Lower lobe of right lung (tissue), 2 donors: Measurements from ENCODE around the gene UTP20. TPM values are rescaled to one million over a fixed set of nuclear protein-coding genes. Genes with fewer than 3 reads are reported as not detected.

ENCODE experiments used
- ATAC-seq, 2 donors: fragments of 200-7000 bp; cut with Tn5 transposase; one replicate each; pipeline ENCODE4 v1.9.1; 2020 to 2022; ENCODE audit warnings: mild to moderate bottlenecking in 2 of 2, moderate library complexity in 2 of 2
- DNase-seq: peaks from one replicate; pipeline ENCODE4 v3.0.0-alpha.2; 2020
- H3K27ac ChIP-seq: fragments of 200-600 bp; one replicate; pipeline ENCODE4 v1.8.0; 2022
- H3K27me3 ChIP-seq: fragments of 200-600 bp; one replicate; pipeline ENCODE4 v1.8.0; 2022; ENCODE audit warnings: low read depth
- H3K36me3 ChIP-seq: fragments of 200-600 bp; one replicate; pipeline ENCODE4 v1.8.0; 2022; ENCODE audit warnings: mild to moderate bottlenecking
- H3K4me1 ChIP-seq: fragments of 200-600 bp; one replicate; pipeline ENCODE4 v1.8.0; 2022
- H3K4me3 ChIP-seq: fragments of 200-600 bp; one replicate; pipeline ENCODE4 v1.8.0; 2022; ENCODE audit warnings: mild to moderate bottlenecking
- H3K9me3 ChIP-seq: fragments of 200-600 bp; one replicate; pipeline ENCODE4 v1.8.0; 2022
- CTCF ChIP-seq: fragments of 200-600 bp; IDR thresholded peaks from one replicate; pipeline ENCODE4 v1.8.0; 2022; ENCODE audit warnings: antibody characterized with exemption, mild to moderate bottlenecking
- intact Hi-C: fragments of 100-400 bp; cut with DNase I; formaldehyde crosslinking; loops from one replicate; pipeline ENCODE4 v1.11.0; 2022
- total RNA-seq: library from RNA; stranded (reverse); fragmentation: NEBNext Ultra II Directional; extraction: Animal tissue kit (Norgen Biotek cat#: 25700); gene quantifications from one replicate; pipeline ENCODE4 v1.2.1, GENCODE V29; 2021
- donor health status: DM: no; HTN: yes; CAD: no; lungs with severe emphysema.

The UTP20 gene
- total RNA-seq, 1 donor from 2014 or later = 16.1 TPM

DNA sequence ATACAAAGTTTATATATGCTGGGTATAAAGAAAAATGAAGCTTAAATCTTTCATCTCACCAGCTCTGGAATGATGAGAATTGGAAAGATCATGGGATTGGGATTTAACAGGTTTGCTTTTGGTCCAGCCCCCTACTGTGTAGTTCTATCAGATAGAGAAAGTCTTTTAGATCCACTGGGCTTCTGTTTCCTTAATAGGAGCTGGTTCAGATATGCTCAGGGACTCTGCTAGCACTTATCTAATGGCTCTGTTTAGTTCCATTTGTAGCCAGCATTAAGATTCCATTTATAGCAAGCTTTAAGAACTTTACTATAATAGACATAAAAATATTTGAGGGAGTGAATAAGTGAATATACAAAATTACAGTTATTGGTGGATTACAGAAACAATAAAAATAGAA, 42.6 kb downstream of the UTP20 start:
- intact Hi-C loops = no loop called here
- Histone ChIP-seq H3K27ac (no peak overlapping the region), H3K4me1 (no peaks in the 10 kb centered on the region), H3K27me3 (no peaks in the 10 kb centered on the region), H3K4me3 (no peak overlapping the region), H3K36me3 (peaks cover 75% of the 10 kb centered on the region), H3K9me3 (no peaks in the 10 kb centered on the region)
- no peak for DNase-seq
- TF ChIP-seq CTCF = no peak
- ATAC-seq = no peak

DNA sequence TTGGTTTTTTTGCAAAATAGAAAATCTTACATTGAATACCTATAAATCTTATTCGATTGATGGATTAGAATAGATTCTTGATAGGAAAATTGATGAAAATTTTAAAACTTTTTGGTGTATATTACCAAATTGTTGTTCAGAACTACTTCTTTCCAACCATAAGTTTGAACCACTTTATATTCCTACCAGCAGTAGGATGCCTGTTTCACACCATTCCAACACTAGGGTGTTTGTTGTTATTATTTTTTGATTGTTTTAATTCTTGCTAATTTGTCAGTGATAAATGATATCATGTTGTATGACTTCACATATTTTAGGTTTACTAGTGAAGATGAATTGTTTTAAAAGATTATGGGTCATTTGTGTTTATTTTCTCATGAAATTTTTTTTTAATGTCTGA, 43.4 kb downstream of the UTP20 start:
- no peak for TF ChIP-seq CTCF
- DNase-seq (no peak), ATAC-seq (no peak)
- H3K27ac ChIP-seq = no peak overlapping the region
- no peak overlapping the region for H3K4me3 ChIP-seq
- H3K36me3 ChIP-seq = peaks cover 76% of the 10 kb centered on the region
- H3K27me3 ChIP-seq = no peaks in the 10 kb centered on the region
- H3K4me1 ChIP-seq = no peaks in the 10 kb centered on the region
- H3K9me3 ChIP-seq = no peaks in the 10 kb centered on the region
- intact Hi-C loops = no loop called here

DNA sequence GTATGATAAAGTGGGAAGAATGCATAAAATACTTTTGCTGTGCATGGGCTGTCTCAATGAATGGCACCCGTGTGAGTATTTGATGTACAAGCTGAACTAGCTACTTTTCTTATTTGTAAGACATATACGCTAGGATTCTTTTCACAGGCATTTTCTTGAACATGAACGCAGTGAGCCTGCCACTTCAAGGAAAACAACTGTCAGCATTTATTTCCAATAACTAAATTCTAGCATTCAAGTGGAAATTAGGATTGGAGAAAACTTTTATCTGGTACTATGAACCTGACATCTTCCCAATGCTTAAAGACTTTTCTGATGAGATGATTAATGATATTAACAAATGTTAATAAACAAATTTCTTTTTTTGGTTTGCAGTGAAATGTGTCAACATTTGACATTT, 45.7 kb downstream of the UTP20 start:
- ATAC-seq (no peak), DNase-seq (no peak)
- H3K27me3 ChIP-seq = no peaks in the 10 kb centered on the region
- TF ChIP-seq CTCF = no peak
- intact Hi-C loops = no loop called here
- peaks cover 73% of the 10 kb centered on the region for H3K36me3 ChIP-seq
- H3K4me1 ChIP-seq = no peaks in the 10 kb centered on the region
- no peaks in the 10 kb centered on the region for H3K9me3 ChIP-seq
- H3K27ac ChIP-seq = no peak overlapping the region
- H3K4me3 ChIP-seq = no peak overlapping the region

- no peaks in the 10 kb centered on the region for H3K9me3 ChIP-seq
- DNase-seq (no peak), ATAC-seq (no peak)
- peaks cover 73% of the 10 kb centered on the region for H3K36me3 ChIP-seq
- no peaks in the 10 kb centered on the region for H3K27me3 ChIP-seq
- no peak for TF ChIP-seq CTCF
- H3K4me1 ChIP-seq = no peaks in the 10 kb centered on the region
- no peak overlapping the region for H3K27ac ChIP-seq
- no peak overlapping the region for H3K4me3 ChIP-seq
- intact Hi-C loops = no loop called here
Measured at GRCh38 chr12:101327051-101327450, 47.1 kb downstream of the UTP20 start.

DNA sequence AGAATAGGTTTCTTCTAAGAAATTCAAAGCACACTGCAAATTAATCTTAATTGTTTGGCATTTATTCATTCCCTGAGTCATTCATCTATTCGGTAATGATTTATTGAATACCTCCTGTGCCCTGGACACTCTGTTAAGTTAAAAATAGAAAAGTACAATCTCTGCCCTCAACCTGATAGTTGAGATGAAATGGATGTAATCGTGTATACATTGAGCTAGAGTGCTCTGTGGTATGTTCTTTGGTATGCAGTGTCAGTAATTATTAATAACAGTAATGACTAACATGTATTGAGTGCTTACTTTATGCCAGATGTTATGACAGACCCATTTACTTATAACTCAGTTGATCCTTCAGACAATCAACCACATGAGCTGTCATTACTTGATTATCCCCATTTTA, 47.6 kb downstream of the UTP20 start:
- no peak for TF ChIP-seq CTCF
- Histone ChIP-seq H3K9me3 (no peaks in the 10 kb centered on the region), H3K27ac (no peak overlapping the region), H3K4me3 (no peak overlapping the region), H3K36me3 (peaks cover 73% of the 10 kb centered on the region), H3K4me1 (no peaks in the 10 kb centered on the region), H3K27me3 (no peaks in the 10 kb centered on the region)
- DNase-seq (no peak), ATAC-seq (no peak)
- intact Hi-C loops = no loop called here

GRCh38 chr12:101328917-101329316, 49.0 kb downstream of the UTP20 start:
- peaks cover 82% of the 10 kb centered on the region for H3K36me3 ChIP-seq
- H3K4me3 ChIP-seq = no peak overlapping the region
- no peak overlapping the region for H3K27ac ChIP-seq
- H3K4me1 ChIP-seq = no peaks in the 10 kb centered on the region
- no peaks in the 10 kb centered on the region for H3K27me3 ChIP-seq
- no peak for TF ChIP-seq CTCF
- no peaks in the 10 kb centered on the region for H3K9me3 ChIP-seq
- intact Hi-C loops = no loop called here
- ATAC-seq (no peak), DNase-seq (no peak)
